GM12872 (cell line): ENCODE measurements around the gene TTC27.

ENCODE experiments used
- TF ChIP-seq, protein P1 (sequence below): IDR thresholded peaks from 3 replicates; pipeline ENCODE4 v1.5.1; 2011; ENCODE audit warnings: low read depth, mild to moderate bottlenecking, low read length, moderate library complexity; ENCODE audit not compliant: insufficient read depth

TTC27 gene

GRCh38 chr2:32865399-32866068 lies 237.7 kb downstream of the TTC27 start:
- TF ChIP-seq, protein P1, sequence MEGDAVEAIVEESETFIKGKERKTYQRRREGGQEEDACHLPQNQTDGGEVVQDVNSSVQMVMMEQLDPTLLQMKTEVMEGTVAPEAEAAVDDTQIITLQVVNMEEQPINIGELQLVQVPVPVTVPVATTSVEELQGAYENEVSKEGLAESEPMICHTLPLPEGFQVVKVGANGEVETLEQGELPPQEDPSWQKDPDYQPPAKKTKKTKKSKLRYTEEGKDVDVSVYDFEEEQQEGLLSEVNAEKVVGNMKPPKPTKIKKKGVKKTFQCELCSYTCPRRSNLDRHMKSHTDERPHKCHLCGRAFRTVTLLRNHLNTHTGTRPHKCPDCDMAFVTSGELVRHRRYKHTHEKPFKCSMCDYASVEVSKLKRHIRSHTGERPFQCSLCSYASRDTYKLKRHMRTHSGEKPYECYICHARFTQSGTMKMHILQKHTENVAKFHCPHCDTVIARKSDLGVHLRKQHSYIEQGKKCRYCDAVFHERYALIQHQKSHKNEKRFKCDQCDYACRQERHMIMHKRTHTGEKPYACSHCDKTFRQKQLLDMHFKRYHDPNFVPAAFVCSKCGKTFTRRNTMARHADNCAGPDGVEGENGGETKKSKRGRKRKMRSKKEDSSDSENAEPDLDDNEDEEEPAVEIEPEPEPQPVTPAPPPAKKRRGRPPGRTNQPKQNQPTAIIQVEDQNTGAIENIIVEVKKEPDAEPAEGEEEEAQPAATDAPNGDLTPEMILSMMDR = no peak
